Kidney (tissue), 14 donors: ENCODE measurements around the gene TBL1X. TPM values are rescaled to one million over a fixed set of nuclear protein-coding genes. Genes with fewer than 3 reads are reported as not detected.

Source experiments
- DNase-seq, 5 donors: peaks; one replicate each; pipeline ENCODE4 v3.0.0-alpha.2; 2013 to 2020
- FAIRE-seq: peaks from 2 replicates; lab custom pipeline; 2012; peaks lifted over from hg19 to GRCh38; lab: Jason Lieb, UNC
- H3K27ac ChIP-seq, 2 donors: one replicate each; pipeline ENCODE4 v1.7.0; 2013; ENCODE audit warnings: low read depth in 2 of 2, low read length in 2 of 2, inconsistent platforms in 1 of 2
- H3K27me3 ChIP-seq: one replicate; pipeline ENCODE4 v1.7.1; 2013; ENCODE audit warnings: low read length, inconsistent platforms; ENCODE audit not compliant: control insufficient read depth, insufficient read depth
- H3K36me3 ChIP-seq, 3 donors: one replicate each; pipeline versions ENCODE4 v1.7.0 to v1.7.1; 2013; ENCODE audit warnings: low read length in 3 of 3, control low read depth in 1 of 3, inconsistent platforms in 1 of 3; ENCODE audit not compliant: insufficient read depth in 3 of 3, control insufficient read depth in 2 of 3
- H3K4me1 ChIP-seq, 3 donors: one replicate each; pipeline versions ENCODE4 v1.7.0 to v1.7.1; 2013; ENCODE audit warnings: low read length in 3 of 3, inconsistent platforms in 1 of 3, low read depth in 1 of 3; ENCODE audit not compliant: control insufficient read depth in 2 of 3, insufficient read depth in 2 of 3
- H3K4me3 ChIP-seq, 3 donors: one replicate each; pipeline versions ENCODE4 v1.7.0 to v1.8.1; 2013; ENCODE audit warnings: low read length in 3 of 3, control low read depth in 1 of 3, inconsistent platforms in 1 of 3
- H3K9ac ChIP-seq, 3 donors: one replicate each; pipeline versions ENCODE4 v1.7.0 to v1.7.1; 2013; ENCODE audit warnings: low read length in 3 of 3, control low read depth in 1 of 3, inconsistent platforms in 1 of 3
- H3K9me3 ChIP-seq, 3 donors: one replicate each; pipeline versions ENCODE4 v1.7.0 to v1.7.1; 2013; ENCODE audit warnings: low read length in 3 of 3, control low read depth in 1 of 3, inconsistent platforms in 1 of 3; ENCODE audit not compliant: control insufficient read depth in 2 of 3, insufficient read depth in 1 of 3
- CTCF ChIP-seq: IDR thresholded peaks from 3 replicates; pipeline ENCODE4 v1.5.1; 2012; ENCODE audit warnings: mild to moderate bottlenecking, moderate library complexity, borderline replicate concordance; ENCODE audit not compliant: insufficient read depth; ENCODE audit errors: extremely low read depth
- intact Hi-C: fragments of 100-400 bp; cut with DNase I; formaldehyde crosslinking; loops from one replicate; pipeline ENCODE4 v1.11.1; 2022
- polyA plus RNA-seq: library from polyadenylated mRNA; stranded (reverse); fragments of 350-450 nt; fragmentation: Illumina TruSeq; extraction: RNeasy Lipid Tissue Mini Kit (QIAGEN cat#74804); gene quantifications from one replicate; pipeline ENCODE4 v1.2.3, GENCODE V29; 2014; ENCODE audit warnings: low read depth, low replicate concordance; ENCODE audit not compliant: insufficient read depth
- total RNA-seq: library from RNA; stranded (reverse); fragmentation: NEBNext Ultra II Directional; extraction: Animal tissue kit (Norgen Biotek cat#: 25700); gene quantifications from one replicate; pipeline ENCODE4 v1.2.1, GENCODE V29; 2021
- donor health status: control.
- donor health status: control.
- donor health status: control.
- donor health status: control.
- donor health status: control.
- donor health status: DM: yes; HTN: yes; CAD: no.
- donor health status: Normal renal cell carcinoma (clear cell type).

The TBL1X gene
- total and polyA plus RNA-seq, 2 donors from 2014 or later: 12.5 to 43.0 TPM

- Histone ChIP-seq H3K9me3 (no peaks in the 10 kb centered on the region), H3K27ac (no peak overlapping the region), H3K4me1 (peaks cover 0 to 4% (median 2%) of the 10 kb centered on the region in 3 donors), H3K4me3 (no peak overlapping the region), H3K27me3 (no peaks in the 10 kb centered on the region), H3K36me3 (no peaks in the 10 kb centered on the region), H3K9ac (no peak overlapping the region)
- peak; percentile 16 for TF ChIP-seq CTCF
- DNase-seq: peak in 3 of 5 donors; percentile 17 to 51 (median 32)
- FAIRE-seq: no peak
- intact Hi-C loops: no loop called here
These were observed 217.6 kb downstream of the TBL1X start for GRCh38 chrX:9682456-9682855.

- intact Hi-C loops: no loop called here
- FAIRE-seq: no peak
- no peak for DNase-seq
These were observed 218.0 kb downstream of the TBL1X start for GRCh38 chrX:9682861-9683260.

GRCh38 chrX:9683350-9683749 lies 218.5 kb downstream of the TBL1X start:
- no peak for TF ChIP-seq CTCF
- H3K4me1 ChIP-seq: peaks cover 0 to 4% (median 2%) of the 10 kb centered on the region in 3 donors
- intact Hi-C loops: no loop called here
- H3K27ac ChIP-seq: no peak overlapping the region
- H3K36me3 ChIP-seq: peaks cover 0 to 3% (median 0%) of the 10 kb centered on the region in 3 donors
- H3K27me3 ChIP-seq: no peaks in the 10 kb centered on the region
- FAIRE-seq: no peak
- no peak overlapping the region for H3K9ac ChIP-seq
- no peaks in the 10 kb centered on the region for H3K9me3 ChIP-seq
- DNase-seq: no peak
- H3K4me3 ChIP-seq: no peak overlapping the region

More at GRCh38 chrX:9682861-9683260, 218.0 kb downstream of the TBL1X start:
- H3K4me3 ChIP-seq: no peak overlapping the region
- no peaks in the 10 kb centered on the region for H3K27me3 ChIP-seq
- no peaks in the 10 kb centered on the region for H3K9me3 ChIP-seq
- H3K27ac ChIP-seq: no peak overlapping the region
- no peak for TF ChIP-seq CTCF
- peaks cover 0 to 4% (median 2%) of the 10 kb centered on the region in 3 donors for H3K4me1 ChIP-seq
- no peak overlapping the region for H3K9ac ChIP-seq
- no peaks in the 10 kb centered on the region for H3K36me3 ChIP-seq

- Histone ChIP-seq H3K36me3 (peaks cover 2 to 9% (median 5%) of the 10 kb centered on the region in 3 donors), H3K27me3 (no peaks in the 10 kb centered on the region), H3K4me3 (no peak overlapping the region), H3K9me3 (no peaks in the 10 kb centered on the region), H3K27ac (no peak overlapping the region), H3K9ac (no peak overlapping the region), H3K4me1 (no peaks in the 10 kb centered on the region)
- FAIRE-seq: no peak
- no peak for DNase-seq
- no peak for TF ChIP-seq CTCF
- intact Hi-C loops: no loop called here
These were observed 223.0 kb downstream of the TBL1X start for GRCh38 chrX:9687899-9688298.
